HG03196 (cell line): ENCODE measurements around the gene TNNC2.
"Not testable (repeated sequence)": the region's sequence is repeated elsewhere in the genome, so short reads cannot be mapped to it uniquely, and the experiment has no call there.

Source experiments
- ATAC-seq: cut with Tn5 transposase; IDR thresholded peaks from one replicate; pipeline ENCODE4 v1.9.1; 2021; ENCODE audit not compliant: unreplicated experiment

The TNNC2 gene

DNA sequence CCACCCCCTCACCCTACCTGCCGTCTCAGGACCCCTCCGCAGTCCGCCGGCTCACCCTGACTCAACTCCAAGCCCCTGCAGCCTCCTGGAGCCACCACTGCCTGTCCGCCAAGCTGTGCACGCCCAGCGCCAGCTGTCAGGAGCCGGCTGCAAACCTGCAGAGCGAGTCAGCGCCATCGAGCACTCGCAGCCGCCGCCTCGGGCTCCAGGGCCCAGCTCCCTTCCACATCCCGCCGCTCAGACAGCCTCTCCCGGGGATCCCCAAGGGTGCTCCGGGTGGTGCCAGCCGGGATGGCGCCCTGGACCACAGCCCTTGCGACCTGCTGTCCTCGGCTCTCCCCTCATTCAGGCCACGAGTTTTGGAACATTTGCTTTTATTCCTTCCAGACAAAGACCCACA is 4.3 kb downstream of the TNNC2 start:
- ATAC-seq: no peak

DNA sequence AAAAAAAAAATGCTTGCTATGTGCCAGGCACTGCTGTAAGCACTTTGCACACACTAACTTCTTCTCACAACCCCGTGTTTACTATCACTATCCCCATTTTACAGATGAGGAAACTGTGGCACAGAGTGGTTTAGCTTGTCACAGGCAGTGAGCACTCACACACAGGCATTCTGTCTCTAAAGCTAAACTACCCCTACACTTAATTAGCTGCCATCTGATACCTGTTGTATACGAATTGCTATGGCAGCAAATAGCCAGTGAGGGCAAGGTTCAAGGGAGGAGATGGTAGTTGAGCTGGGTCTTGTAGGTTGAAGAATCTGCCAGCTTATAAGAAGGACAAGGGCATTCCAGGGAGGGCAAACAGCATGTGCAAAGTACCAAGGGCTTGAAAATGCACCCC is 5.2 kb downstream of the TNNC2 start:
- no peak for ATAC-seq

DNA sequence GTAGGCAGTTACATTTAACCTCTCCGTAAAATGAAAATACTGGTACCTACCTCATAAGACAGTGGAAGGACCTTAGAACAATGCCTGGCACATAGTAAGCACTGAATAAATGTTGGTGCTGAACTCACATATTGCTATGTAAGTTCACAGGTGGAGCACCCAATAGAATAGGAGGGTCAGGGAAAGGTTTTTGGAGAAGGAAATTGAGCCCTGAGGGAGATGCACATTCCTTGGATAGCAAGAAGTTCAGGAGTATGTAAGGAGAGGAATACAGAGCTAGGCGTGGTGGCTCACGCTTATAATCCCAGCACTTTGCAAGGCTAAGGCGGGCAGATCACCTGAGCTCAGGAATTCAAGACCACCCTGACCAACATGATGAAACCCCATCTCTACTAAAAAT is 7.6 kb downstream of the TNNC2 start:
- ATAC-seq: no peak

DNA sequence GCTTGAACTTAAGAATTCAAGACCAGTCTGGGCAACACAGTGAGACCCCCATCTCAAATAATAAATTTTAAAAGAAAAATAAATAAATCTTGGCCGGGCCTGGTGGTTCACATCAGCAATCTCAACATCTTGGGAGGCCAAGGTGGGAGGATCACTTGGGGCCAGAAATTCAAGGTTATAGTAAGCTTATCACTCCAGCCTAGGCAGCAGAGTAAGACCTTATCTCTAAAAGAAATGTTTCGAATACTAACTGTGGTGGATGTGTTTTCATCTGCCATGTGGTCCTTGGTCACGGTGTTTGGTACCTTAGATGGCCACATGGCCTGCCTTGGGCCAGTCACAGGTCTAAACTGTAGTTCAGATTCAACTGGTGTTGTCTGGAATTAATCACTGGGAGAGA is 8.9 kb downstream of the TNNC2 start:
- ATAC-seq: no peak

DNA sequence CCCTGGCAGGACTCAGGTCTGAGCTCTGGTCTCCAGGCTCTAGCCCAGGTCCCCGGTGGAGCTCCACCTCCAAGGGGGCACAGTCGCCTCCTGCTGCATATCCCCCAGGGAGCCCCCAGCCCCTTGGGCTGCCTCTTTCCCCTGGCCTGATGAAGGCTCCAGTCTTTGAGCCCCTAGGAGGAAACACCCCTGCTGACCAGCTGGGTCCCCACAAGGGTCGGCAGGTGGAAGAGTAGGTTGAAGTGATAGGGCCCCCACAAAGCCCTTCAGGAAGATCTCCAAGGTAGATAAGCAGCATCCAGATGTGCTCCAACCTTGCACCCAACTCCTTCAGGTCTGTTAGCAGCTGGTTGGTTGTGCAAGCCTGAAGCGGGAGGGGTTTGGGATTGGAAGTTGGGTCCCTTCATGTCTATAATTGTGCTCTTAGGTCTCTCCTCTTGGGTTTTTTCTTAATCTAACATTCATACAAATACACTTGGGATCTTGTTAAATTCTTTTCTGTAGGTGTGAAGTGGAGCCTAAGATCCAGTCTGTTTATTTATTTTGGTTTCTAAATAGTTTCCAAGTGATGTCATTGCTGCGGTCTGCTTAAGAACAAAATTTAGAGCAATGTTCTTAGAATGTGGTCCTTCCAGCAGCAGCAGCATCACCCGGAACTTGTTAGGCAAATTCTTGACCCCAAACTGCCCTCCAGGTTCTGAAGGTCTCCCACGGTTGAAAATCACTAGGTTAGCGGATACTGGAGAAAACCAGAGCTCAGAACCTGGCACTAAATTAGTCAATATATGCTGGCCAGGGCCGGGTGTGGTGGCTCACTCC is 9.5 kb downstream of the TNNC2 start:
- no peak for ATAC-seq

DNA sequence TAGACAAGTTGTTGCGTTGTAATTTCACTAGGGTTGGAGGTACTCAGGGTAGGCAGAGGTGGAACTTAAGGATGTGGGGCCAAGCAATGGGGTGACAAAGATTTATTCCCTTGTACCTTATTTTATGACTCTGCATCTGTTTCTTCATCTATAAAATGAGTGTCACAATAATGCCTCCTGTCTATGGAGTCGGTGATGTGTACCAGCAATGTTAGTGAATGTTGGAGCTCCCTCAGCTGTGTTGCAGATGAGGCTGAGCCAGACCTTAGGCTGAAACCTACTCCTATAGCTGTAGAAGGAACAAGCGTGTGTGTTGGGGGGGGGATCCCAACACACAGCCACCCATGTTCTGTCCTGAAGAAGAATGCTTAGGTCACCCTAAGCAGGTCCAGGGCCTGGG is 10.2 kb downstream of the TNNC2 start:
- ATAC-seq: no peak

DNA sequence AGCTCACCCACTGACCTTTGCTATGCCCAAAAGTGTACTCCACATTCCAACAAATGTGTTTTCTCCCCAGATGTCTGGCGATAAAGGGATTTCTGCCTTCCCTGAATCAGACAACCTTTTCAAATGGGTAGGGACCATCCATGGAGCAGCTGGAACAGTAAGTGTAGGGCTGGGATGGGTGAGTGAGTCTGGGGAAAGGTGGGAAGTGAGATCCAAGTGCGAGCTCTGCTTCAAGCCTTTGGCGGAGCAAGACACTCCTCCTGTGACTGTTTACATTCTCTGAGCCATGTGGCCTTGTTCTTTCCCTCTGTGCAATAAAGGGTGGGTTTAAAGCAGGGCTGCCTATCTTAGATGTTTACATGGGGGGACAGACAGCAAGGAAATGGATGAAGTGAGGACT is 12.8 kb downstream of the TNNC2 start:
- ATAC-seq: no peak

DNA sequence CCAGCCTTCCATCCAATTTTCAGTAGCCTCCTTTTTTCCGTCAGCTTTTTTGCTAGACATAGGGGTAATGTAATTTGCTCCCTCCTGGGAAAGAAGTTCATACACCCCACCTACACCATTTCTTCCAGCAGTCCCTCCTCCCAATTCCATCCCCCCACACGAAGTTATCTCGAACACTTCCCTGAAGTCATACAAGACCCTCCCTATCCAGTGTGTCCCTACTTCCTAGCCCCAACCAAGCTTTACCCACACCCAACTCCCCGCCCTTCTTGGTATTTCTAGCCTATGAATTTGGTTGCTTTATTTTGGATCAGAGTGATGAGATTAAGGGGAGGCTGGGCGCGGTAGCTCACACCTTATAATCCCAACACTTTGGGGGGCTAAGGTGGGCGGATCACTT is 13.6 kb downstream of the TNNC2 start:
- ATAC-seq: no peak

DNA sequence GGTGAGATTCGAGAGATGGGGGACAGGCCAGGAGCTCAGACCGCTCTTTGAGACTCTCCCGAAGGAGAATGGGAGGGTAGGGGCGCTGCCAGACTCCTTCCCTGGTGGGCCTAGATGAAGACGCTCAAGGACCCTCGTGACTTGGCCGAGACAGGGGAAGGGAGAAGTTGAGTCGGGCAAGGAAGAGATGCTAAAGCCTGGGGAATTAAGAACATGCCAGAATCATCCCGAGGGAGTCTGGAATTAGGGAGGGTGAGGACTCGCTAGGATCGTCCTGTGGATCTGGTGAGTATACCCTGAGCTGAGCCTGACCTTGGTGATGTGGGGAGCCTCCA is 14.1 kb downstream of the TNNC2 start:
- no peak for ATAC-seq

DNA sequence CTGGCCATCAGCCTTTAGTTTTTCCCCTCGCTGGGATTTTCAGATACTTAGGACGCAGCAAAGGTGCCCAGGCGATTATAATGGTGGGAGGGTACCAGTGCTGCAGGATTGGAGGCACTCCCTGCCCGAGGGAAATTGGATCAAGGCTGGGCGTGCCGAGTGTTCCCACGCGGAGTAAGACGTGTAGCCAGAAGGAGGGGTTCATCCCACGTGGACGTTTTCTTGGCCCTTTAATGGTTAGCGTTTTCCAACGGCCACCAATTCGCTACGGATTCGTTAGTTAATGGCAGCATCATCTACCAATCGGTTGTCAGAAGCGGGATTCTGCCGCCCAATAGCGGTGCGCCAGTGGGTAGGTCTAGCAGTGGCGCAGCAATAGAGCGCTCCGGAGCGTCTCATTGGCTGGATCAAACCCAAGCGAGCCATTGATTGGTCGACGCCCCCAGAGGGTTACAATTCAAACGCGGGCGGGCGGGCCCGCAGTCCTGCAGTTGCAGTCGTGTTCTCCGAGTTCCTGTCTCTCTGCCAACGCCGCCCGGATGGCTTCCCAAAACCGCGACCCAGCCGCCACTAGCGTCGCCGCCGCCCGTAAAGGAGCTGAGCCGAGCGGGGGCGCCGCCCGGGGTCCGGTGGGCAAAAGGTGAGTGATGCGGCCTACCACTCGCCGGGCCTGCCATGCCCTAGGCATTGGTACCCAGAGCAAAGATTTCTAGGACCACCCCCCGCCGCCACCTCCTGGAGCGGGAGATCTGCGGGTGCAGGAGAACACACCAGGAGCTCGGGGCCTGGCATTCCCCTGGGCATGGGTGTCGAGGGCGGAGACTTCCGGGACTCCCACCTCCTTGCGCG is 14.7 kb downstream of the TNNC2 start, which contains the start of gene UBE2C:
Gene UBE2C, plus strand, starts transcription at position 488 of the 849 bp plus-strand sequence. Its CDS starts 52 bp downstream, at position 540.
- peak; percentile 92 for ATAC-seq

DNA sequence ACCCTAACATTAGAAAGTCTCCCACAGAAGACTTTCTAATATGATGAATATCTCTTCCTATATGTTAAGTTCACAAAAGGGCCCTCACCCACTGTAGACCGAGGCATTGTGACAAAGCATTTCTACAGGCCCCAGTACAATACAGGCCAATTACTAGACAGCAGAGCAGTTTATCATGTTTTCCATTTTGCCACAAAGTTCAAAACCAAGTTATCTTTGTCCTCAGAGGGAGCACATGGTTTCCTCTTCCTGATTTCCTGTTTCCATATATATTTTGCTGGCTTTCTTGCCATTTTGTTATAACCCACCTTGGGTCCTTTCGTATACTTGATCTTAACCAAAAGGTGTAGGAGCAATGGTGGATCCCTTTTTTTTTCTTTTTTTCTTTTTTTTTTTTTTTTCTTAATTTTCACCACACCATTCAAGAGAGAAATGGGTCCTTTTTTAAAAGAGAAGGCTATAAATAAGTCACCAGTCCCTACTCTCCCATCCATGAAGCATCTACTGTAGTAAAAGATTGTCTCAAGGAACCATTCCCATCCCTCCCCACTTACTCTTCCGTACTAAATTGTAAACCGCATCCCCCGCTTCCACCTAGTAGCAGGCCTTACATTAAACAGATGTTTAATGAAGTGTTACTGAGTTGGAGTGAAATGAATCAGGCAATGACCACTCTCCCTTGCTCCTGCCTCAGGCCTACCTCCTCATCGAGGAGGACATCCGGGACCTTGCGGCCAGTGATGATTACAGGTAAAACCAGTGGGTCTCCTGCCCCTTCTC is 16.7 kb downstream of the TNNC2 start:
- no peak for ATAC-seq

DNA sequence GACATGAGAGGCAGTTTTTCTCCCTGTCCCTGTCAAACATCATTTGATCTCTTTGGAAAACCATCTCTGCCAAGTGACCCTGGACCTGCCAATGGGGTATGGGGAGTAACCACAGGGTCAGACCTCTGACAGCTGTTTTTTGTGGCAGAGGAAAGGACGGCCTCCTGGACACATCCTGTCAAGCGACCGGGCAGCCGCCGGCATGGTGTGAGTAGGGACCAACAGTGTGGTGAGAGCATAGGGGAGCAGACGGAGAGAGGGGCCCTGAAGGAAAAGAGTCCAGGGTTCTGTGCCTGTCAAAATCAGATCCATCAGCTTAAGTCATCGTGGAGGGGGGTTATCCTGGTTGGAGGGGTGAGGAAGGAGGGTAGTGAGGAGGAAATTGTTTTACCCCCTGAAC is 25.3 kb downstream of the TNNC2 start:
- no peak for ATAC-seq

DNA sequence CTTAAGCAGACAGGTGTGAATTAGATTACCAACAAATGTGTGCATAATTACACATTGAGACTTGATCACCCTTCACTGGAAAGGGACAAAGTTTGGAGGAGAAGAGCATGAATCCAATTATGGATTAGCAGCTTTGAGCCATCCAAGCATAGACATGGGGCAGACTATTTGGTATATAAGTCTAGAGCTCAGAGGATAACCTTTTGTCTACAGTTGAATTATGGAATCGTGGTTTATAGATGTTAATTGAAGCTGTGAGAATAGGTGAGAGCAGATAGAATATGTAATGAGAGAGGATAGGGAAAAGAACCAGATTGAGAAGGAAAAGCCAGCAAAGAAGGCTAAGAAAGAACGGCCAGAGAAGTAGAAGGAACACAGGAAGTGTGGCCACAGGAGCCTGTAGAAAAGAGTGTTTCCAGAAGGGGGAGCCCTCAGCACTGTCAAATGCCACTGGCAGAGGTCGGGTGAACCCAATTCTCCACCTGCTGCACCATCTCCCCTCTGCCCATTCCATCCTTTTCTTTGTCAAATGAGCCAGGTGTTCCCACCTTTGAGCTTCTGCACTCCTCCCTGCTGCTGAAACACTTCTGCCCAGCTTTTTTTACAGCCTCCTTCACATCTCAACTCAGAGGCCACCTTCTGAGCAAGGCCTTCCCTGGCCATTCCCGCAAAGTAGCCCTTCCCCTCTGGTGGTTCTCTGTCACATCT is 28.0 kb downstream of the TNNC2 start:
- ATAC-seq: no peak

DNA sequence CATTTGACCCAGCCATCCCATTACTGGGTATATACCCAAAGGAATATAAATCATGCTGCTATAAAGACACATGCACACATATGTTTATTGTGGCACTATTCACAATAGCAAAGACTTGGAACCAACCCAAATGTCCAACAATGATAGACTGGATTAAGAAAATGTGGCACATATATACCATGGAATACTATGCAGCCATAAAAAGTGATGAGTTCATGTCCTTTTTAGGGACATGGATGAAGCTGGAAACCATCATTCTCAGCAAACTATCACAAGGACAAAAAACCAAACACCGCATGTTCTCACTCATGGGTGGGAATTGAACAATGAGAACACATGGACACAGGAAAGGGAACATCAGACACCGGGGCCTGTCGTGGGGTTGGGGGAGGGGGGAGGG is 29.2 kb downstream of the TNNC2 start:
- not testable (repeated sequence) for ATAC-seq

DNA sequence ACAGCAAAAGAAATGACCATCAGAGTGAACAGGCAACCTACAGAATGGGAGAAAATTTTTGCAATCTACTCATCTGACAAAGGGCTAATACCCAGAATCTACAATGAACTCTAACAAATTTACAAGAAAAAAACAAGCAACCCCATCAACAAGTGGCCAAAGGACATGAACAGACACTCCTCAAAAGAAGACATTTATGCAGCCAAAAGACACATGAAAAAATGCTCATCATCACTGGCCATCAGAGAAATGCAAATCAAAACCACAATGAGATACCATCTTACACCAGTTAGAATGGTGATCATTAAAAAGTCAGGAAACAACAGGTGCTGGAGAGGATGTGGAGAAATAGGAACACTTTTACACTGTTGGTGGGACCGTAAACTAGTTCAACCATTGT is 29.6 kb downstream of the TNNC2 start:
- ATAC-seq: not testable (repeated sequence)

DNA sequence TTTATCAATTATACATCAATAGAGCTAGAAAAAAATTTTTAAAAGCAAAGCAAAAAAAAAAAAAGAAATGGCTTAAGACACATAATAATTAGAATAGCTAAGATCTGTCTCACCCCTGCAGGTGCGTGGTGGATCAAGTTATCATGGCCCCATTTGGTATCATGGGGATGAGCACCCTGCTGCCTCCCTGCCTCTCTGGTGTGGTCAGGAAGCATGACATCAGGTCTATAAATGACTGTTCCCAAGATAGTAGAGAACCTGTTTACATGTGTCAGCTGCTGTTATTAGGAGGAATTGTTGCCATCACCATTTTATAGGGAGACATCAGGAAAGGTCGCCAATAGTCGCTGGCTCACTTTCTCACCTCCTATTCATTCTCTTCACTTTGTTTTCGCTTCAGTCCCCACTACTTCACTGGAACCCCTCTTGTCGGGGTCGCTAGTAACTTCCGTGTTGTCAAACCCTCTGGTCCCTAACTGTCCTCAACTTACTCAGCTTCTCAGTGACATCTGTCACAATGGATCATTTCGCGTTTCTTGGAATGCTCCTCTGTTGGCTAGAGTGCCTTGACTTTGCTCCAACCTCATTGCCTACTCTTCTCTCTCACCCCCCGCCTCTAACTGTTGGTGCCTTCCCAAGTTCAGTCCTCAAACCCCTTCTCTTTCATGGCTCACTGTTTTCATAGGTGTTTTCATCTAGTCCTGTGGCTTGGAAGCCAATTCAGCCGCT is 30.6 kb downstream of the TNNC2 start:
- ATAC-seq: no peak

DNA sequence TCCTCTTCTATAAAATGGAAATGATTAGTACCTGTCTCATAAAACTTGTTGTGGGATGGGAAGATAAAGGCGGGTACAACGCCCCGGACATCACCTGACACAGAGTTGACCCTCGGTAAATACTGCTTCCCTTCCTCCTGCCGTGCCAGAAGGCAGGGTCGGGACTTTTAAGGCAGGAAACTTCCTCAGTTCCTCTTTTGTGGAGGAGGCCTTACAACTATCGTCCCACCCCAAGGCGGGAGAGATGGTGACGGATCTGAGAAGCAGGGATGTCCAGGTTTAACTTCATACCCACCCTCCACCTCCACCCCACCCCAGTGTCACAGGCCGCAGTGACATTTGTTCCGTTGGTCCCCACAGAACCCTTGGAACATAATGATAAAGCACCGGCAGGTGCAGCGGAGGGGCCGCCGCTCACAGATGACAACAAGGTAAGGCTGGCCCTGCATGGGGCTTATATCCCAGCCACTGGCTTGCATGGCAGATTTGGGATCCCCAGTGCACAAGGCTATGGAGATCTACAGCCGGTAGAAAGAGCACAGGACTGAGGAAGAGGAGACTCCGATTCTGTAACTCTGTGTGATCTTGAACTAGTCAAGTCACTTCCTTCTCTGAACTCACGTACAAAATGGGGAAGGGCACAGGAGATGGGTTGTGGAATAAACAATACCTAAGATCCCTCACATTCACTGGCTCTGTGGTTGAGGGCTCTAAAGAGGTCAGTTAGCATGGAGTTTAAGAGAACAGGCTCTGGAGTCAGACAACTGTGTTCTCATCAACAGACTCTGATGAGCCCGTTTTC is 34.6 kb downstream of the TNNC2 start:
- ATAC-seq: peak; percentile 22

DNA sequence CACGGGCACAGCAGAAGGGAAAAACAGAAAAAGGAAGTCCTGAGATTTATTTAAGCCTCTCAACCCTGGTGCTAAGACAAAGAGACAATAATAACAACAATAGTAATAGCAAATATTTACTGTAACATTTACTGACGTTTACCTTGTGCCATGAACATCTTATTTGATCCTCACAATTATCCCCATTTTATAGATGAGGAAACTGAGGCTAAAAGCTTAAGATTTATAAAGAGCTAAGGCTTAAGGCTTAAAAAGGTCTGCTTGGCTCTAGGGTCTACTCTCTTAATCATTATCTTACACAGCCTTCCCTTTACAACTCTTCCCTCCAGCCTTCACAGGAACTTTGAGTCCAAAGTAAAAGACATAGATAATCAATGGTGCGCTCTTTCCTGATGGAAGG is 38.8 kb downstream of the TNNC2 start:
- ATAC-seq: no peak

DNA sequence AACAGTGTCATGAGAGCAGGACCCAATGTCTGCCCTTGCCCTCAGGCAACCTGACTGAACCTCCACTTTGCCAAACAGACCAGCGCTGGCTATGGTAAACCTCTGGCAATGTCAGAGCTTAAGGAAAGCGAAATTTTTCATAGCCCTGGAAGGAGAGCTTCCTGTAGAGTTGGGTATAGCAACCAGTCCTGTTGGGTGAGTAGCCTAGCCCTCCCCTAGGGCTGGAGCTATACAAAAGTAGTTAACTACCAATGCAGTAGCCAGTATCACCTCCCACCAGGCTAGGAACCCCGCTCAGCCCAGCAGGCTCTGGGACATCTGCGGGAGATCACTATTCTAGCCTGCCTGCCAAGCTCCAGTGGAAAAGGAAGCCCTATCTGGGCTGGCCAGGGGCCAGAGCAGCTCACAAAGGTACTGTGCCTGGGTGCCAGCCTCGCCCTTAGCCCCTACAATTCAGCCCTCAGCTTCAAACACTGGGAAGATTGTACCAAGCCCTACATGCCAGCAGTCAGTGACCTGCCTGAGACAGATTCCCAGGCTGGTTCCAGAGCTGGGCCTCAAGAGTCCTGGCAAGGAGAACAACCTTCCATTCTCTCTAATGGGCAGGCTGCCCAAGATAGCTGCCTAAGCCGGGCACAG is 43.3 kb downstream of the TNNC2 start:
- ATAC-seq: no peak
